Ishikawa (cell line): ENCODE results near the gene CCDC34.

ENCODE experiments used
- CEBPB ChIP-seq: IDR thresholded peaks from 2 replicates; pipeline ENCODE4 v1.6.1; 2012
- CREB1 ChIP-seq: IDR thresholded peaks from 2 replicates; pipeline ENCODE4 v1.6.1; 2012; ENCODE audit warnings: low read depth
- EGR1 ChIP-seq: IDR thresholded peaks from 2 replicates; pipeline ENCODE4 v1.6.1; 2012
- EP300 ChIP-seq: IDR thresholded peaks from 2 replicates; pipeline ENCODE4 v1.6.1; 2012; ENCODE audit warnings: borderline replicate concordance
- FOXM1 ChIP-seq: IDR thresholded peaks from 2 replicates; pipeline ENCODE4 v1.6.1; 2012; ENCODE audit warnings: low read depth, borderline replicate concordance
- NFIC ChIP-seq: IDR thresholded peaks from 2 replicates; pipeline ENCODE4 v1.6.1; 2012
- RAD21 ChIP-seq: IDR thresholded peaks from 2 replicates; pipeline ENCODE4 v1.6.1; 2012; ENCODE audit warnings: low read depth
- REST ChIP-seq: IDR thresholded peaks from 2 replicates; pipeline ENCODE4 v1.6.1; 2012; ENCODE audit warnings: low read depth, mild to moderate bottlenecking
- TAF1 ChIP-seq: IDR thresholded peaks from 2 replicates; pipeline ENCODE4 v1.6.1; 2012; ENCODE audit warnings: low read depth, mild to moderate bottlenecking
- TCF12 ChIP-seq: IDR thresholded peaks from 2 replicates; pipeline ENCODE4 v1.6.1; 2012; ENCODE audit warnings: low read depth
- TEAD4 ChIP-seq: IDR thresholded peaks from 2 replicates; pipeline ENCODE4 v1.6.1; 2012
- USF1 ChIP-seq: IDR thresholded peaks from 2 replicates; pipeline ENCODE4 v1.6.1; 2012
- YY1 ChIP-seq: IDR thresholded peaks from 2 replicates; pipeline ENCODE4 v1.6.1; 2012; ENCODE audit warnings: low read depth
- ZBTB7A ChIP-seq: IDR thresholded peaks from 2 replicates; pipeline ENCODE4 v1.6.1; 2012; ENCODE audit warnings: low read depth
- TF ChIP-seq, protein P1 (sequence below): IDR thresholded peaks from 2 replicates; pipeline ENCODE4 v1.6.1; 2012

Gene CCDC34

GRCh38 chr11:27391331-27392015 is 28.5 kb upstream of the CCDC34 start:
- TF ChIP-seq TEAD4, result no peak

GRCh38 chr11:27390318-27391295 is 27.6 kb upstream of the CCDC34 start:
- TF ChIP-seq USF1 (no peak), NFIC (no peak), EGR1 (no peak), EP300 (no peak), TAF1 (no peak), CEBPB (no peak), ZBTB7A (no peak), TCF12 (no peak), TEAD4 (no peak), RAD21 (no peak), CREB1 (no peak), REST (no peak), YY1 (no peak), FOXM1 (no peak)
- TF ChIP-seq, protein P1, sequence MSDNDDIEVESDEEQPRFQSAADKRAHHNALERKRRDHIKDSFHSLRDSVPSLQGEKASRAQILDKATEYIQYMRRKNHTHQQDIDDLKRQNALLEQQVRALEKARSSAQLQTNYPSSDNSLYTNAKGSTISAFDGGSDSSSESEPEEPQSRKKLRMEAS, result no peak

DNA sequence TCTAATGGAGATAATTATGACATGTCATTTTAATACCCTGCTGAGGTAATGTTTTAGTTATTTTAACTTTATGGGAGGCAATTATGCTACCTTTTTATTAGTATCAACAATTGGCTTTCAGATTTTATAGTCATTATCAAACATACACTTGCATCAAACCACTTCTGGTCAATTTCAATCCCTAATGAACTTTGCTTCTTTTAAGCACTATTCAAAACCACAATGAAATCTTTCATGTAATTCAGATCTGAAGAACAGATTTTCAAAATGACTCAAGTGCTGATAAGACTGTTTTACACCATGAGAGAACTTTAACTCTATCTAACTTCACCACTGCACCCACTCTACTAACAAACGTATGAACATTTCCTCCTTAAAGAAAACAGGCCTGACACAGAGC is 25.9 kb upstream of the CCDC34 start:
- no peak for TF ChIP-seq ZBTB7A
- no peak for TF ChIP-seq EGR1
- TF ChIP-seq TAF1, result no peak
- no peak for TF ChIP-seq CEBPB
- no peak for TF ChIP-seq CREB1
- no peak for TF ChIP-seq TEAD4
- TF ChIP-seq EP300, result no peak
- TF ChIP-seq TCF12, result no peak
- TF ChIP-seq, protein P1, result no peak
- no peak for TF ChIP-seq RAD21
- TF ChIP-seq USF1, result no peak
- no peak for TF ChIP-seq NFIC
- no peak for TF ChIP-seq REST
- TF ChIP-seq FOXM1, result no peak
- no peak for TF ChIP-seq YY1

- TF ChIP-seq EGR1, result no peak
- TF ChIP-seq CEBPB, result no peak
- no peak for TF ChIP-seq YY1
- no peak for TF ChIP-seq TAF1
- TF ChIP-seq CREB1, result no peak
- no peak for TF ChIP-seq TCF12
- TF ChIP-seq USF1, result no peak
- TF ChIP-seq FOXM1, result no peak
- TF ChIP-seq REST, result no peak
- no peak for TF ChIP-seq RAD21
- no peak for TF ChIP-seq NFIC
- TF ChIP-seq TEAD4, result no peak
- TF ChIP-seq, protein P1, result no peak
- TF ChIP-seq ZBTB7A, result no peak
- TF ChIP-seq EP300, result no peak
Observed at GRCh38 chr11:27388001-27388400, 25.0 kb upstream of the CCDC34 start.
